K562 (cell line): ENCODE data around the gene GTF2A1L. TPM values are rescaled to one million over a fixed set of nuclear protein-coding genes. Genes with fewer than 3 reads are reported as not detected.
"Not testable (repeated sequence)": the region's sequence is repeated elsewhere in the genome, so short reads cannot be mapped to it uniquely, and the experiment has no call there.

ENCODE experiments used
- ATAC-seq: fragments of 200-7000 bp; cut with Tn5 transposase; 3 replicates; pipeline ENCODE4 v1.9.1; 2020; ENCODE audit warnings: moderate library complexity
- BruUV-seq: library from RNA; stranded (reverse); fragments of 400-500 nt; replicated peaks from 2 replicates; lab custom pipeline; 2021; lab: Mats Ljungman, UMichigan
- CTCF ChIA-PET: fragments of 300-600 bp; formaldehyde crosslinking; extraction: SDS; loops from one replicate; lab custom pipeline; 2021; ENCODE audit warnings: low intra/inter-chr PET ratio; lab: Yijun Ruan, JAX
- POLR2A ChIA-PET: fragments of 300-600, 350-650 bp; sonication (Branson Sonifier 250); formaldehyde crosslinking; extraction: SDS; loops from one replicate; lab custom pipeline; 2021; ENCODE audit warnings: antibody characterized with exemption, inconsistent platforms; lab: Yijun Ruan, JAX
- DNase-seq, 4 experiments: peaks; one replicate each; pipeline versions ENCODE4 v3.0.0 to v3.0.0-alpha.2; 2011 to 2018; ENCODE audit warnings: low spot score in 3 of 4, mixed read lengths in 3 of 4; ENCODE audit errors: extremely low read depth in 1 of 4
- FAIRE-seq: peaks from 2 replicates; lab custom pipeline; 2011; peaks lifted over from hg19 to GRCh38; lab: Jason Lieb, UNC
- H2AFZ ChIP-seq: 2 replicates; pipeline ENCODE4 v1.6.0; 2011; ENCODE audit warnings: low read depth, low read length, control low read depth, inconsistent platforms
- H3K27ac ChIP-seq: fragments of 200-600 bp; 3 replicates; pipeline ENCODE4 v1.8.0; 2011; ENCODE audit warnings: low read depth, mild to moderate bottlenecking, control low read depth, inconsistent platforms, low read length, moderate library complexity, mixed read lengths; ENCODE audit errors: extremely low read depth
- H3K27me3 ChIP-seq, 2 experiments: fragments of 300-600 bp in 1 of 2; 2 replicates in 1 of 2; 3 replicates in 1 of 2; pipeline versions ENCODE4 v1.6.0 to v1.8.0; 2011; ENCODE audit warnings: inconsistent platforms in 2 of 2, low read length in 2 of 2, mild to moderate bottlenecking in 1 of 2, mixed read lengths in 1 of 2, moderate library complexity in 1 of 2; ENCODE audit not compliant: control insufficient read depth in 2 of 2, insufficient read depth in 2 of 2
- H3K36me3 ChIP-seq: fragments of 300-600 bp; 3 replicates; pipeline ENCODE4 v1.8.0; 2011; ENCODE audit warnings: mild to moderate bottlenecking, low read length, inconsistent platforms; ENCODE audit not compliant: control insufficient read depth, insufficient read depth
- H3K4me1 ChIP-seq, 2 experiments: fragments of 200-600 bp in 1 of 2; replicated peaks in 1 of 2; 2 replicates in 1 of 2; 3 replicates in 1 of 2; pipeline versions ENCODE4 v1.5.1 to v1.8.0; 2011; ENCODE audit warnings: inconsistent platforms in 2 of 2, low read length in 2 of 2, mild to moderate bottlenecking in 1 of 2, mixed read lengths in 1 of 2, moderate library complexity in 1 of 2; ENCODE audit not compliant: control insufficient read depth in 2 of 2, insufficient read depth in 2 of 2
- H3K4me2 ChIP-seq: 2 replicates; pipeline ENCODE4 v1.6.1; 2011; ENCODE audit warnings: low read length, control low read depth, inconsistent platforms, mixed read lengths; ENCODE audit not compliant: insufficient read depth
- H3K4me3 ChIP-seq: fragments of 200-600 bp; sonication (generic), shearing (Covaris generic); 2 replicates; pipeline ENCODE4 v1.5.1; 2016; ENCODE audit warnings: control low read depth, inconsistent platforms
- H3K79me2 ChIP-seq: fragments of 200-600 bp; 3 replicates; pipeline ENCODE4 v1.8.0; 2011; ENCODE audit warnings: low read length, inconsistent platforms; ENCODE audit not compliant: control insufficient read depth, insufficient read depth
- H3K9ac ChIP-seq, 2 experiments: 2 replicates each; pipeline versions ENCODE4 v1.6.0 to v1.6.1; 2011; ENCODE audit warnings: low read depth in 2 of 2, low read length in 2 of 2, control low read depth in 1 of 2, inconsistent platforms in 1 of 2, mild to moderate bottlenecking in 1 of 2, mixed read lengths in 1 of 2; ENCODE audit not compliant: insufficient read depth in 1 of 2
- H3K9me1 ChIP-seq: one replicate; pipeline ENCODE4 v1.6.0; 2011; ENCODE audit warnings: inconsistent platforms, mild to moderate bottlenecking, low read length, moderate library complexity; ENCODE audit not compliant: control insufficient read depth, insufficient read depth
- H3K9me3 ChIP-seq: replicated peaks from 2 replicates; pipeline ENCODE4 v1.5.1; 2011; ENCODE audit warnings: low read depth, low read length, inconsistent platforms; ENCODE audit not compliant: control insufficient read depth, insufficient read depth
- H4K20me1 ChIP-seq: replicated peaks from 2 replicates; pipeline ENCODE4 v1.6.1; 2011; ENCODE audit warnings: low read length, inconsistent platforms, mixed read lengths; ENCODE audit not compliant: control insufficient read depth, insufficient read depth
- ATF3 ChIP-seq, 2 experiments: fragments of 450-650 bp in 1 of 2; sonication (generic) in 1 of 2; formaldehyde crosslinking in 1 of 2; IDR thresholded peaks in 1 of 2; conservative IDR thresholded peaks in 1 of 2; 2 replicates each; pipeline versions ENCODE4 v1.6.1 to v1.8.1; 2016 to 2023; ENCODE audit warnings: mild to moderate bottlenecking in 2 of 2, moderate library complexity in 2 of 2, inconsistent platforms in 1 of 2, missing genetic modification reagents in 1 of 2
- ATF7 ChIP-seq: fragments of 450-650 bp; IDR thresholded peaks from 2 replicates; pipeline ENCODE4 v1.7.1; 2014; ENCODE audit warnings: mild to moderate bottlenecking, moderate library complexity
- FOXA3 ChIP-seq, 2 experiments: fragments of 450-650 bp in 1 of 2; sonication (generic) in 1 of 2; formaldehyde crosslinking; IDR thresholded peaks in 1 of 2; conservative IDR thresholded peaks in 1 of 2; 2 replicates each; pipeline versions ENCODE4 v1.4.0 to v1.8.0; 2020 to 2022; ENCODE audit warnings: mild to moderate bottlenecking in 2 of 2, missing genetic modification reagents in 1 of 2
- SPI1 ChIP-seq: IDR thresholded peaks from 2 replicates; pipeline ENCODE4 v1.6.1; 2011; ENCODE audit warnings: low read depth, low read length, control low read depth, borderline replicate concordance
- WGBS: fragments of 100-300 bp; shearing (Covaris generic); methylation state at CpG from one replicate; pipeline ENCODE4 v1.1.6; 2016; ENCODE audit warnings: low coverage, mixed read lengths; ENCODE audit not compliant: insufficient coverage; ENCODE audit errors: missing lambda C conversion rate; 5-methylcytosine and 5-hydroxymethylcytosine counted together
- in situ Hi-C: fragments of 300-500 bp; cut with MboI; formaldehyde crosslinking; loops from 4 replicates; pipeline ENCODE4 v1.15.0; 2018; ENCODE audit warnings: inconsistent platforms, mixed read lengths
- intact Hi-C: fragments of 100-400 bp; cut with micrococcal nuclease; formaldehyde crosslinking; loops from 2 replicates; pipeline ENCODE4 v1.14.2; 2022
- polyA plus RNA-seq, 8 experiments: library from polyadenylated mRNA; depleted of rRNA in 4 of 8; stranded (reverse) in 5 of 8; unstranded in 3 of 8; fragments of >200 nt; fragmentation: Nextera tagmentation in 2 of 8; fragmentation: Illumina TruSeq in 1 of 8; extraction: Ambion mirVana in 2 of 8; extraction: Trizol in 1 of 8; gene quantifications; 2 replicates each; pipeline versions ENCODE4 v1.2.1 to v1.2.3, GENCODE V29; 2011 to 2014; ENCODE audit warnings: inconsistent platforms in 1 of 8, missing spikeins in 1 of 8
- total RNA-seq, 7 experiments: library from RNA; depleted of rRNA in 6 of 7; stranded (reverse); fragments of >200 nt in 6 of 7; fragmentation: Illumina TruSeq in 2 of 7; extraction: Trizol in 2 of 7; gene quantifications; 2 replicates each; pipeline versions ENCODE4 v1.2.1 to v1.2.3, GENCODE V29; 2011 to 2021; ENCODE audit warnings: low replicate concordance in 1 of 7

Gene GTF2A1L
- total and polyA plus RNA-seq, 9 of the 15 experiments (the other 6 are each of a cell fraction or from before 2014, with no cell fraction given), result 0.05 to 0.35 (median 0.12) TPM; not detected in 5

DNA sequence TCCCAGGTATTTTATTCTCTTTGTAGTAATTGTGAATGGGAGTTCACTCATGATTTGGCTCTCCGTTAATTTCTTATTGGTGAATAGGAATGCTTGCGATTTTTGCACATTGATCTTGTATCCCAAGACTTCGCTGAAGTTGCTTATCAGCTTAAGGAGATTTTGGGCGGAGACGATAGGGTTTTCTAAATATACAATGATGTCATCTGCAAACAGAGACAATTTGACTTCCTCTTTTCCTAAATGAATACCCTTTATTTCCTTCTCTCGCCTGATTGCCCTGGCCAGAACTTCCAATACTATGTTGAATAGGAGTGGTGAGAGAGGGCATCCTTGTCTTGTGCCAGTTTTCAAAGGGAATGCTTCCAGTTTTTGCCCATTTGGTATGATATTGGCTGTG is 86.0 kb downstream of the GTF2A1L start:
- H3K9me1 ChIP-seq; H3K27ac ChIP-seq; BruUV-seq; H3K4me1 ChIP-seq; POLR2A ChIA-PET; H3K9me3 ChIP-seq; CTCF ChIA-PET; H3K9ac ChIP-seq; H4K20me1 ChIP-seq; H3K4me2 ChIP-seq; FAIRE-seq; in situ Hi-C loops; TF ChIP-seq ATF3 (CRISPR knock-in tag; conservative IDR thresholded peaks at IDR 0.05): not testable (repeated sequence)
- TF ChIP-seq SPI1 (peak; percentile 65; the same call in 1 of the 2 replicates), FOXA3 (CRISPR knock-in tag; conservative IDR thresholded peaks at IDR 0.05 in 1 of 2, IDR thresholded peaks at IDR 0.05 in 1 of 2) (peak in 1 of 2 experiments; percentile 33; a peak in 1 of 4 replicates), ATF3 (IDR thresholded peaks at IDR 0.05) (0 out of 2 replicates have a peak, but pooled peaks have one; percentile 25), ATF7 (peak; percentile 91)
- TF ChIP-seq, all 486 proteins: peak for 4; not testable (repeated sequence) for 482
- WGBS, result 3% methylated on average over 6 of the region's 6 CpGs
- DNase-seq, intact Hi-C loops, H2AFZ ChIP-seq, H3K27me3 ChIP-seq, H3K4me3 ChIP-seq, H3K36me3 ChIP-seq, H3K79me2 ChIP-seq, ATAC-seq: not testable (repeated sequence)
